Measurements from ENCODE around the gene RAB3GAP2. TPM values are rescaled to one million over a fixed set of nuclear protein-coding genes. Genes with fewer than 3 reads are reported as not detected.
A peak's percentile ranks its signal among the peaks of the same experiment; 100 is the strongest.

Gene RAB3GAP2
- total RNA-seq, 1 experiment from 2014 or later = 64.3 TPM

- H3K9me3 Mint-ChIP-seq = no peaks in the 10 kb centered on the region
- DNase-seq (ENCODE audit: low spot score) (no peak), ATAC-seq (no peak)
- TF ChIP-seq USF1 (CRISPR knock-in tag; IDR thresholded peaks at IDR 0.05) (no peak), HMGA2 (CRISPR knock-in tag; IDR thresholded peaks at IDR 0.05) (no peak), GRHL2 (CRISPR knock-in tag; IDR thresholded peaks at IDR 0.05; ENCODE audit: insufficient replicate concordance, severe bottlenecking) (no peak), ZBTB43 (CRISPR knock-in tag; IDR thresholded peaks at IDR 0.05) (no peak), STAT6 (CRISPR knock-in tag; conservative IDR thresholded peaks at IDR 0.05; ENCODE audit: low read depth) (no peak), GTF2I (CRISPR knock-in tag; conservative IDR thresholded peaks at IDR 0.05) (no peak), TEAD4 (CRISPR knock-in tag; IDR thresholded peaks at IDR 0.05) (no peak), ZNF317 (CRISPR knock-in tag; IDR thresholded peaks at IDR 0.05; ENCODE audit: borderline replicate concordance, low read depth) (no peak), ZNF232 (CRISPR knock-in tag; IDR thresholded peaks at IDR 0.05) (no peak), MXD4 (CRISPR knock-in tag; IDR thresholded peaks at IDR 0.05; ENCODE audit: borderline replicate concordance) (no peak), CTCF (IDR thresholded peaks at IDR 0.05) (no peak), HMGXB4 (CRISPR knock-in tag; IDR thresholded peaks at IDR 0.05) (no peak), ATF3 (CRISPR knock-in tag; conservative IDR thresholded peaks at IDR 0.05) (no peak), NFYB (CRISPR knock-in tag; conservative IDR thresholded peaks at IDR 0.05; ENCODE audit: low read depth) (no peak), GABPB1 (CRISPR knock-in tag; IDR thresholded peaks at IDR 0.05) (no peak), ESRRA (CRISPR knock-in tag; IDR thresholded peaks at IDR 0.05; ENCODE audit: borderline replicate concordance) (no peak), SMAD3 (CRISPR knock-in tag; IDR thresholded peaks at IDR 0.05; ENCODE audit: borderline replicate concordance) (no peak)
- H3K27me3 Mint-ChIP-seq (ENCODE audit: low read depth) = no peaks in the 10 kb centered on the region
- H3K27ac Mint-ChIP-seq = no peak overlapping the region
- ChIA-PET CTCF (no interaction called here), POLR2A (no interaction called here)
- H3K36me3 Mint-ChIP-seq = peaks cover 34% of the 10 kb centered on the region
- H3K4me3 Mint-ChIP-seq = no peak overlapping the region
- no peaks in the 10 kb centered on the region for H3K4me1 Mint-ChIP-seq
These were observed 122.5 kb downstream of the RAB3GAP2 start for GRCh38 chr1:220149742-220150141.

- POLR2A ChIA-PET = no interaction called here
- H3K4me1 Mint-ChIP-seq = no peaks in the 10 kb centered on the region
- peaks cover 49% of the 10 kb centered on the region for H3K36me3 Mint-ChIP-seq
- ATAC-seq (no peak), DNase-seq (ENCODE audit: low spot score) (no peak)
- no peak overlapping the region for H3K4me3 Mint-ChIP-seq
- H3K27me3 Mint-ChIP-seq (ENCODE audit: low read depth) = no peaks in the 10 kb centered on the region
- H3K27ac Mint-ChIP-seq = peak overlapping the region; percentile 44; the same call in 1 of the 2 replicates
- no peaks in the 10 kb centered on the region for H3K9me3 Mint-ChIP-seq
- CTCF ChIA-PET = interaction anchor here (0.7 to 1.1 kb wide), 2 partner anchors 20 to 31 kb away, joined by 3 to 5 read pairs; no protein-coding TSS in a partner anchor
- no peak for TF ChIP-seq GTF2I (CRISPR knock-in tag; conservative IDR thresholded peaks at IDR 0.05)
- TF ChIP-seq PRDM15 (CRISPR knock-in tag; IDR thresholded peaks at IDR 0.05) = no peak
- no peak for TF ChIP-seq ZNF416 (CRISPR knock-in tag; IDR thresholded peaks at IDR 0.05)
- no peak for TF ChIP-seq FOXK1 (CRISPR knock-in tag; IDR thresholded peaks at IDR 0.05)
- no peak for TF ChIP-seq ZNF281 (CRISPR knock-in tag; IDR thresholded peaks at IDR 0.05)
These were observed 128.2 kb downstream of the RAB3GAP2 start for GRCh38 chr1:220144051-220144450.
